ENCODE results near the gene LZTFL1.

- no peak for TF ChIP-seq POLR2A (IDR thresholded peaks at IDR 0.05)
- no peak for TF ChIP-seq CTCF (IDR thresholded peaks at IDR 0.05)
Measured at GRCh38 chr3:45889337-45889736, 47.4 kb upstream of the LZTFL1 start.

Data from esophagus squamous epithelium (tissue), 4 donors.